Smooth muscle cell (in vitro differentiated cells): ENCODE results near the gene SSX2IP. TPM values are rescaled to one million over a fixed set of nuclear protein-coding genes. Genes with fewer than 3 reads are reported as not detected.

Experiments
- DNase-seq: peaks from one replicate; lab custom pipeline; 2025; ENCODE audit not compliant: unreplicated experiment; lab: John Stamatoyannopoulos, UW
- H2AFZ ChIP-seq: fragments of 200-600 bp; sonication (generic); 2 replicates; pipeline ENCODE4 v1.6.0; 2016; ENCODE audit warnings: antibody characterized with exemption, low read depth, mild to moderate bottlenecking
- H3F3A ChIP-seq: fragments of 200-600 bp; sonication (generic); 2 replicates; pipeline ENCODE4 v1.6.0; 2017; ENCODE audit warnings: antibody characterized with exemption, low read depth
- H3K27ac ChIP-seq: fragments of 200-600 bp; sonication (generic); 2 replicates; pipeline ENCODE4 v1.5.1; 2016; ENCODE audit warnings: low read depth, mild to moderate bottlenecking
- H3K27me3 ChIP-seq: fragments of 200-600 bp; sonication (generic); 2 replicates; pipeline ENCODE4 v1.6.1; 2016; ENCODE audit warnings: low read depth, mild to moderate bottlenecking
- H3K36me3 ChIP-seq: fragments of 200-600 bp; sonication (generic); 2 replicates; pipeline ENCODE4 v1.5.1; 2016; ENCODE audit warnings: low read depth
- H3K4me1 ChIP-seq: fragments of 200-600 bp; sonication (generic); 2 replicates; pipeline ENCODE4 v1.5.1; 2016; ENCODE audit warnings: low read depth
- H3K4me2 ChIP-seq: fragments of 200-600 bp; sonication (generic); 2 replicates; pipeline ENCODE4 v1.6.0; 2016; ENCODE audit warnings: mild to moderate bottlenecking
- H3K4me3 ChIP-seq: fragments of 200-600 bp; sonication (generic); 2 replicates; pipeline ENCODE4 v1.5.1; 2016; ENCODE audit warnings: mild to moderate bottlenecking
- H3K79me2 ChIP-seq: fragments of 200-600 bp; sonication (generic); 2 replicates; pipeline ENCODE4 v1.6.0; 2016; ENCODE audit warnings: low read depth, mild to moderate bottlenecking
- H3K9ac ChIP-seq: fragments of 200-600 bp; sonication (generic); 2 replicates; pipeline ENCODE4 v1.6.0; 2016; ENCODE audit warnings: low read depth
- H3K9me3 ChIP-seq: fragments of 200-600 bp; sonication (generic); replicated peaks from 2 replicates; pipeline ENCODE4 v1.5.1; 2016; ENCODE audit warnings: low read depth
- H4K20me1 ChIP-seq: fragments of 200-600 bp; sonication (generic); 2 replicates; pipeline ENCODE4 v1.6.0; 2016; ENCODE audit warnings: low read depth
- WGBS: methylation state at CpG from one replicate; pipeline ENCODE4 v1.1.7; 2016; ENCODE audit warnings: low lambda C conversion rate; 5-methylcytosine and 5-hydroxymethylcytosine counted together
- polyA plus RNA-seq: library from polyadenylated mRNA; unstranded; fragments of >200 nt; fragmentation: Nextera tagmentation; extraction: Ambion mirVana; gene quantifications from 2 replicates; pipeline ENCODE4 v1.2.1, GENCODE V29; 2016
- total RNA-seq: library from RNA; depleted of rRNA; stranded (reverse); fragments of >200 nt; gene quantifications from 2 replicates; pipeline ENCODE4 v1.2.3, GENCODE V29; 2014
- TF ChIP-seq, protein P1 (sequence below): fragments of 200-600 bp; sonication (generic); IDR thresholded peaks from 2 replicates; pipeline ENCODE4 v1.5.1; 2017; ENCODE audit warnings: borderline replicate concordance, mild to moderate bottlenecking, antibody characterized with exemption; ENCODE audit not compliant: insufficient read depth, poor library complexity, severe bottlenecking

The SSX2IP gene
- total and polyA plus RNA-seq, 2 experiments from 2014 or later, result 27.4 to 69.7 TPM

- 44% methylated on average over 2 of the region's 2 CpGs for WGBS
- TF ChIP-seq, protein P1, sequence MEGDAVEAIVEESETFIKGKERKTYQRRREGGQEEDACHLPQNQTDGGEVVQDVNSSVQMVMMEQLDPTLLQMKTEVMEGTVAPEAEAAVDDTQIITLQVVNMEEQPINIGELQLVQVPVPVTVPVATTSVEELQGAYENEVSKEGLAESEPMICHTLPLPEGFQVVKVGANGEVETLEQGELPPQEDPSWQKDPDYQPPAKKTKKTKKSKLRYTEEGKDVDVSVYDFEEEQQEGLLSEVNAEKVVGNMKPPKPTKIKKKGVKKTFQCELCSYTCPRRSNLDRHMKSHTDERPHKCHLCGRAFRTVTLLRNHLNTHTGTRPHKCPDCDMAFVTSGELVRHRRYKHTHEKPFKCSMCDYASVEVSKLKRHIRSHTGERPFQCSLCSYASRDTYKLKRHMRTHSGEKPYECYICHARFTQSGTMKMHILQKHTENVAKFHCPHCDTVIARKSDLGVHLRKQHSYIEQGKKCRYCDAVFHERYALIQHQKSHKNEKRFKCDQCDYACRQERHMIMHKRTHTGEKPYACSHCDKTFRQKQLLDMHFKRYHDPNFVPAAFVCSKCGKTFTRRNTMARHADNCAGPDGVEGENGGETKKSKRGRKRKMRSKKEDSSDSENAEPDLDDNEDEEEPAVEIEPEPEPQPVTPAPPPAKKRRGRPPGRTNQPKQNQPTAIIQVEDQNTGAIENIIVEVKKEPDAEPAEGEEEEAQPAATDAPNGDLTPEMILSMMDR, result no peak
- H3K27me3 ChIP-seq, result no peaks in the 10 kb centered on the region
- H2AFZ ChIP-seq, result no peak overlapping the region
- no peak overlapping the region for H3K4me3 ChIP-seq
- peaks cover 38% of the 10 kb centered on the region for H3F3A ChIP-seq
- H3K9me3 ChIP-seq, result no peaks in the 10 kb centered on the region
- peak overlapping the region; percentile 81 for H3K4me2 ChIP-seq
- H4K20me1 ChIP-seq, result no peaks in the 10 kb centered on the region
- no peaks in the 10 kb centered on the region for H3K36me3 ChIP-seq
- H3K27ac ChIP-seq, result peak overlapping the region; percentile 87
- DNase-seq, result no peak
- peaks cover 33% of the 10 kb centered on the region for H3K4me1 ChIP-seq
- no peaks in the 10 kb centered on the region for H3K79me2 ChIP-seq
- no peak overlapping the region for H3K9ac ChIP-seq
These were observed 30.9 kb upstream of the SSX2IP start for GRCh38 chr1:84721152-84721551.

DNA sequence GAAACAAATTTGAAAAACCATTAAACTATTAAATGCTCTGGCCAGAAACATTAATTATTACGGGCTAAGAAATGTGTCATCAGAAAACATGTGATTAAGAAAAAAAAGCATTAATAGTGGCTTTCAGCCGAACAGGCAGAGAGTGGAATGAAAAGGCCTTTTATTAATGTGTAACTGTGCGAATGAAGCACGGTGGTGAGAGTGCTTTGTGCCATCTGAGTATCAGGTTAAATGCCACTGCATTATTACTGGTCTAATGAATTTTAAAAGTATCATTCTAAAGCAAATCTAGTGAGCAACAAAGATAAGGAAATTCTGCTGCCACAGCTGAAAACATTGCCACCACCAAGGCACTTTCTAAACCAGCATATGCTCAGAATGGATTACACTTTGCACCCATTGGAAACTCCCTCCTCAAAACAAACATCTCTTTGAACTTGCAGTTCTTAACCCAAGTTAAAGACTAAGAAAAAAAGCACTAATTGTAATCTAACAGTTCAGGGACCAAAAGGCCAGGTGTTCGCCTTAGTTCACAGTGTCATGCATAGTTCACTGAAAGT, 30.0 kb upstream of the SSX2IP start:
- H3K9me3 ChIP-seq, result no peaks in the 10 kb centered on the region
- H3K9ac ChIP-seq, result peak overlapping the region; percentile 10
- peaks cover 38% of the 10 kb centered on the region for H3F3A ChIP-seq
- H2AFZ ChIP-seq, result peak overlapping the region; percentile 65
- no peaks in the 10 kb centered on the region for H4K20me1 ChIP-seq
- H3K79me2 ChIP-seq, result no peaks in the 10 kb centered on the region
- H3K36me3 ChIP-seq, result no peaks in the 10 kb centered on the region
- H3K4me3 ChIP-seq, result peak overlapping the region; percentile 27
- 44% methylated on average over 5 of the region's 5 CpGs for WGBS
- H3K27me3 ChIP-seq, result no peaks in the 10 kb centered on the region
- H3K4me2 ChIP-seq, result peak overlapping the region; percentile 81
- TF ChIP-seq, protein P1, result no peak
- peaks cover 40% of the 10 kb centered on the region for H3K4me1 ChIP-seq
- no peak for DNase-seq
- H3K27ac ChIP-seq, result peak overlapping the region; percentile 87

DNA sequence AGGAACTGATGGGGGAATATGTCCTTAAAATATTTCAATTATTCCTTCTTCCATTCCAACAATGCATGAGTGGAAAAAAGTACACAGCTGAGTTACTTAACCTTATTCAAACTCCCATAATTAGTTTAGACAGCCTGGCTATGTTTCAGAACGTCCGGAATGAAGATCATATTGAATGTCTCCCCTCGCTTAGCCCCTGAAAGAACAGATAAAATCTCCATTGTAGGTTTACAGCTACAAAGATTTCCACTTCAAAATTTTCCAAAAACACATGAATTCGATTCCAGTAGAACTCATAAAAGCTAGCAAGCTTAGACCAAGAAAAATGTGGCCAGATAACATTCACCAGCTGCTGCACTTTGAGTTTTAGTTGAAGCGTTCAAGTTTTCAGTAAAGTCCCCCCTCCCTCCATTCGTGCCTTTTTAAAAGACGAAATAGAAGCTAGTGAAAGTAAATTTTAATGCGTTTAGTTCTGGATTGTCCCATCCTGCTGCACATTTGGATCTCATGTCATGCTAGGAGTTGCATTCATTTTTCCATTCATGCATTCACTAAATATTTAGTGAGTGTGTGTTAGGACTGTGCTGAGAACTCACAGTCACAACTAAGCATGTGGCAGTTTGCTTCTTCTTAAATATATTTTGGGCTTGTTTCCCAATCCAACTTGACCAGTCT, 29.4 kb upstream of the SSX2IP start:
- 7% methylated on average over 8 of the region's 8 CpGs for WGBS
- Histone ChIP-seq H4K20me1 (no peaks in the 10 kb centered on the region), H3K36me3 (no peaks in the 10 kb centered on the region), H3K79me2 (no peaks in the 10 kb centered on the region), H3K27ac (peak overlapping the region; percentile 87), H3K9me3 (no peaks in the 10 kb centered on the region), H2AFZ (peak overlapping the region; percentile 65), H3K4me2 (peak overlapping the region; percentile 81), H3K4me1 (peaks cover 47% of the 10 kb centered on the region), H3K9ac (peak overlapping the region; percentile 10), H3K27me3 (no peaks in the 10 kb centered on the region), H3F3A (peaks cover 38% of the 10 kb centered on the region), H3K4me3 (peak overlapping the region; percentile 27)
- DNase-seq, result no peak
- TF ChIP-seq, protein P1, result no peak
